Ishikawa (cell line): ENCODE results near the gene DMBT1.
A peak's percentile ranks its signal among the peaks of the same experiment; 100 is the strongest.

Source experiments
- CEBPB ChIP-seq: IDR thresholded peaks from 2 replicates; pipeline ENCODE4 v1.6.1; 2012
- CREB1 ChIP-seq: IDR thresholded peaks from 2 replicates; pipeline ENCODE4 v1.6.1; 2012; ENCODE audit warnings: low read depth
- EGR1 ChIP-seq: IDR thresholded peaks from 2 replicates; pipeline ENCODE4 v1.6.1; 2012
- EP300 ChIP-seq: IDR thresholded peaks from 2 replicates; pipeline ENCODE4 v1.6.1; 2012; ENCODE audit warnings: borderline replicate concordance
- FOXM1 ChIP-seq: IDR thresholded peaks from 2 replicates; pipeline ENCODE4 v1.6.1; 2012; ENCODE audit warnings: low read depth, borderline replicate concordance
- NFIC ChIP-seq: IDR thresholded peaks from 2 replicates; pipeline ENCODE4 v1.6.1; 2012
- RAD21 ChIP-seq: IDR thresholded peaks from 2 replicates; pipeline ENCODE4 v1.6.1; 2012; ENCODE audit warnings: low read depth
- REST ChIP-seq: IDR thresholded peaks from 2 replicates; pipeline ENCODE4 v1.6.1; 2012; ENCODE audit warnings: low read depth, mild to moderate bottlenecking
- TAF1 ChIP-seq: IDR thresholded peaks from 2 replicates; pipeline ENCODE4 v1.6.1; 2012; ENCODE audit warnings: low read depth, mild to moderate bottlenecking
- TCF12 ChIP-seq: IDR thresholded peaks from 2 replicates; pipeline ENCODE4 v1.6.1; 2012; ENCODE audit warnings: low read depth
- TEAD4 ChIP-seq: IDR thresholded peaks from 2 replicates; pipeline ENCODE4 v1.6.1; 2012
- YY1 ChIP-seq: IDR thresholded peaks from 2 replicates; pipeline ENCODE4 v1.6.1; 2012; ENCODE audit warnings: low read depth
- ZBTB7A ChIP-seq: IDR thresholded peaks from 2 replicates; pipeline ENCODE4 v1.6.1; 2012; ENCODE audit warnings: low read depth
- TF ChIP-seq, protein P1 (sequence below): IDR thresholded peaks from 2 replicates; pipeline ENCODE4 v1.6.1; 2012
- TF ChIP-seq, protein P2 (sequence below): IDR thresholded peaks from 2 replicates; pipeline ENCODE4 v1.6.1; 2012

Gene DMBT1

DNA sequence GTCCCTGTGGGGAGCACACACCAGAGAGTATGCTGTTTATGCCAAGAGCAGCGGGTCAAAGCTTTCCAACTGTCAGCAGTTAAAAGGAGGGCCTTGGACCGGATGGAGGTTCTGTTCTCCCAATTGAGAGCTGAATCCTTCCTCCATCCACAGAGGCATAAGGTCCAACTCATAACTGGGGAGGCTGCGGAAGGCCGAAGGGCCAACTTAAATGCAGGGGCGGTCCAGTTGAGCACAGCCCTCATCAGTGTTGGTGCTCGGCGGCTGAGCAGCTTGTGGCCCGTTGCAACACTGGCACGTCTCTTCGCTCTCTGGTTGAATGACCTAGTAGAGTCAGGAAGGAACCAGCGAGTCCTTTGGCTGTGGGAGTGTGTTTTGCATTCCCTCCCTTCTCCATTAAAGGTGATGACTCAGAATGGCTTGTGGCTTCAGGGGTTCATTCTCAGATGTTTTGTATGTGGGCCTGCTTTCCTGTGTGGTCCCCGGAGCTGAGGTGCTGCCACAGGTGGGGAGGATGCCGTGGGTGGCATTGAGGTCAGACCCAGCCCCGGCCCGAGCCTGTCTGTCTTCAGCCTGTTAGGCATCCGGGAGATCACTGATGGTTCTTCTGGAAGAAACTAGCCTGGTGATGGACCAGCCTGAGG, 44.8 kb upstream of the DMBT1 start:
- TF ChIP-seq EGR1 (no peak), CREB1 (no peak), CEBPB (no peak), ZBTB7A (no peak), REST (no peak), YY1 (no peak), NFIC (no peak), RAD21 (no peak), TAF1 (no peak), FOXM1 (no peak), TCF12 (no peak), TEAD4 (no peak), EP300 (no peak)
- TF ChIP-seq, protein P1, sequence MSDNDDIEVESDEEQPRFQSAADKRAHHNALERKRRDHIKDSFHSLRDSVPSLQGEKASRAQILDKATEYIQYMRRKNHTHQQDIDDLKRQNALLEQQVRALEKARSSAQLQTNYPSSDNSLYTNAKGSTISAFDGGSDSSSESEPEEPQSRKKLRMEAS, result no peak
- TF ChIP-seq, protein P2, sequence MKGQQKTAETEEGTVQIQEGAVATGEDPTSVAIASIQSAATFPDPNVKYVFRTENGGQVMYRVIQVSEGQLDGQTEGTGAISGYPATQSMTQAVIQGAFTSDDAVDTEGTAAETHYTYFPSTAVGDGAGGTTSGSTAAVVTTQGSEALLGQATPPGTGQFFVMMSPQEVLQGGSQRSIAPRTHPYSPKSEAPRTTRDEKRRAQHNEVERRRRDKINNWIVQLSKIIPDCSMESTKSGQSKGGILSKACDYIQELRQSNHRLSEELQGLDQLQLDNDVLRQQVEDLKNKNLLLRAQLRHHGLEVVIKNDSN, result no peak

DNA sequence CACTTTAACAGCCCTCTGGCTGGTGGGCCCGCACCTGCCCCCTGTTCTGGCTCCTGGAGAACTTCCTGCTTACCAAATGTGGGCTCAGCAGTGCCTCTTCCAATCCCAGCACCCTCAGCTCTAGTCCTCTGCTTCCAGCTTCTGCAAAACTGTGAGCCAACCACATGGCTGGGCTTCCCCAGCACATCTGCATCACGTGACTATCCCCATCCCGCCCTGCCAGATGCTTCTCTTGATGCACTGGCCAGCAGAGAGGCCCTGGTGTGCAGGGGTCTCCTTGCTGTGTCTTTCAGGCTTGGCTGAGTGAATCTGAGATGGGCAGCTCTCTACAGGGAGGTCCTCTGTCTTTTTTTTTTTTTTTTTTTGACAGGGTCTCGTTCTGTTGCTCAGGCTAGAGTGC, 43.8 kb upstream of the DMBT1 start:
- TF ChIP-seq YY1 (no peak), TCF12 (no peak), CEBPB (no peak), ZBTB7A (no peak)
- TF ChIP-seq, protein P2, result peak; percentile 74

DNA sequence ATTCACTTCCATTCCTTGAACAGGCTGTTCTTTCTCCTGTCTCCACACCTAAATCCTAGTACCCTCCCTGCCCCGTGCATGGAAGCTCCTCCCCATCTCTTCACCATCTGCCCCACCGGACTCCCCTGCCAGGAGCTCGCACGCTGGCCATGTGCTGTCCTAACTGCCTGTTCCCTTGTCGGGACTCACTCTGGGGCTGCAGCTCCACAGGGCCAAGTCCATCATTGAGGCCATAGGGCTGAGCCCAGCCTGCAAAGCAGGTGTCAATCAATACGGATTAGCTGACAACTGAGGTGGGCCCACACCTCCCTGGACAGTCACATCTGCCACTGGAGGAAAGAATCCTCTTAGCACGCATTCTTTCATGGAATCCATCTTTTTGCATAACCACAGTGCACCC, 41.4 kb upstream of the DMBT1 start:
- TF ChIP-seq YY1 (no peak), EP300 (no peak), ZBTB7A (no peak), FOXM1 (no peak), CEBPB (no peak), RAD21 (no peak), EGR1 (no peak), CREB1 (no peak), TCF12 (no peak), NFIC (no peak), REST (no peak), TAF1 (no peak), TEAD4 (no peak)
- TF ChIP-seq, protein P2, result no peak
- TF ChIP-seq, protein P1, result no peak

- no peak for TF ChIP-seq EGR1
- no peak for TF ChIP-seq NFIC
- no peak for TF ChIP-seq RAD21
- TF ChIP-seq TEAD4, result no peak
- no peak for TF ChIP-seq TCF12
- TF ChIP-seq EP300, result no peak
- no peak for TF ChIP-seq FOXM1
- no peak for TF ChIP-seq CREB1
- TF ChIP-seq ZBTB7A, result no peak
- no peak for TF ChIP-seq YY1
- TF ChIP-seq, protein P1, result no peak
- no peak for TF ChIP-seq CEBPB
- no peak for TF ChIP-seq REST
- TF ChIP-seq, protein P2, result no peak
- TF ChIP-seq TAF1, result no peak
Measured at GRCh38 chr10:122519873-122520272, 40.7 kb upstream of the DMBT1 start.
